Measurements from ENCODE around the gene AEBP1.

- TF ChIP-seq CTCF (conservative IDR thresholded peaks at IDR 0.05; ENCODE audit: low read length) (no peak), EZH2phosphoT487 (IDR thresholded peaks at IDR 0.05; ENCODE audit: borderline replicate concordance, low read depth, low read length) (no peak)
These were observed 3.2 kb downstream of the AEBP1 start for GRCh38 chr7:44107116-44107960.

Measured in OCI-LY7 (cell line).